Measurements from ENCODE around the gene INMT.

DNA sequence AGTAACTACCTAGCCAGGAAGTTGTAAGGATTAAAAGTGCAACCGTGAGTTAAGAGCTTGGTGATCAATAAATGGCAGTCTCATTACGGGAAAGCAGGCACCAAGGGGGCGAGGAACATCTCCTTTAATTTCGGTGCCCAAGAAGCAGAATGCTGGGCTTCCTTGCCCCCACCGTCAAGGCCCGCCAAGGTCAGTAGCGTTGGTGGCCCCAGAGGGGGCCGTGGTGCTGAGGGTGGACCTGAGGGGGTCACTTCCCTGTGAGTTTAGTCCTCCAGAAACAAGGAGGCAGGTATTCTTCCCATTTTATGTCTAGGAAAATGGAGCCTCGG lies 18.9 kb downstream of the INMT start:
- TF ChIP-seq, protein P1, sequence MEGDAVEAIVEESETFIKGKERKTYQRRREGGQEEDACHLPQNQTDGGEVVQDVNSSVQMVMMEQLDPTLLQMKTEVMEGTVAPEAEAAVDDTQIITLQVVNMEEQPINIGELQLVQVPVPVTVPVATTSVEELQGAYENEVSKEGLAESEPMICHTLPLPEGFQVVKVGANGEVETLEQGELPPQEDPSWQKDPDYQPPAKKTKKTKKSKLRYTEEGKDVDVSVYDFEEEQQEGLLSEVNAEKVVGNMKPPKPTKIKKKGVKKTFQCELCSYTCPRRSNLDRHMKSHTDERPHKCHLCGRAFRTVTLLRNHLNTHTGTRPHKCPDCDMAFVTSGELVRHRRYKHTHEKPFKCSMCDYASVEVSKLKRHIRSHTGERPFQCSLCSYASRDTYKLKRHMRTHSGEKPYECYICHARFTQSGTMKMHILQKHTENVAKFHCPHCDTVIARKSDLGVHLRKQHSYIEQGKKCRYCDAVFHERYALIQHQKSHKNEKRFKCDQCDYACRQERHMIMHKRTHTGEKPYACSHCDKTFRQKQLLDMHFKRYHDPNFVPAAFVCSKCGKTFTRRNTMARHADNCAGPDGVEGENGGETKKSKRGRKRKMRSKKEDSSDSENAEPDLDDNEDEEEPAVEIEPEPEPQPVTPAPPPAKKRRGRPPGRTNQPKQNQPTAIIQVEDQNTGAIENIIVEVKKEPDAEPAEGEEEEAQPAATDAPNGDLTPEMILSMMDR (IDR thresholded peaks at IDR 0.05; ENCODE audit: low read depth, low read length, missing input control) = no peak
- TF ChIP-seq EGR1 (IDR thresholded peaks at IDR 0.05; ENCODE audit: low read depth in 2 of 2) (no peak), TAF1 (conservative IDR thresholded peaks at IDR 0.05) (no peak), FOXA1 (IDR thresholded peaks at IDR 0.05) (no peak), RXRA (IDR thresholded peaks at IDR 0.05) (no peak), SP1 (IDR thresholded peaks at IDR 0.05) (no peak), JUND (IDR thresholded peaks at IDR 0.05) (no peak), RAD21 (IDR thresholded peaks at IDR 0.05) (no peak)
- TF ChIP-seq, protein P2, sequence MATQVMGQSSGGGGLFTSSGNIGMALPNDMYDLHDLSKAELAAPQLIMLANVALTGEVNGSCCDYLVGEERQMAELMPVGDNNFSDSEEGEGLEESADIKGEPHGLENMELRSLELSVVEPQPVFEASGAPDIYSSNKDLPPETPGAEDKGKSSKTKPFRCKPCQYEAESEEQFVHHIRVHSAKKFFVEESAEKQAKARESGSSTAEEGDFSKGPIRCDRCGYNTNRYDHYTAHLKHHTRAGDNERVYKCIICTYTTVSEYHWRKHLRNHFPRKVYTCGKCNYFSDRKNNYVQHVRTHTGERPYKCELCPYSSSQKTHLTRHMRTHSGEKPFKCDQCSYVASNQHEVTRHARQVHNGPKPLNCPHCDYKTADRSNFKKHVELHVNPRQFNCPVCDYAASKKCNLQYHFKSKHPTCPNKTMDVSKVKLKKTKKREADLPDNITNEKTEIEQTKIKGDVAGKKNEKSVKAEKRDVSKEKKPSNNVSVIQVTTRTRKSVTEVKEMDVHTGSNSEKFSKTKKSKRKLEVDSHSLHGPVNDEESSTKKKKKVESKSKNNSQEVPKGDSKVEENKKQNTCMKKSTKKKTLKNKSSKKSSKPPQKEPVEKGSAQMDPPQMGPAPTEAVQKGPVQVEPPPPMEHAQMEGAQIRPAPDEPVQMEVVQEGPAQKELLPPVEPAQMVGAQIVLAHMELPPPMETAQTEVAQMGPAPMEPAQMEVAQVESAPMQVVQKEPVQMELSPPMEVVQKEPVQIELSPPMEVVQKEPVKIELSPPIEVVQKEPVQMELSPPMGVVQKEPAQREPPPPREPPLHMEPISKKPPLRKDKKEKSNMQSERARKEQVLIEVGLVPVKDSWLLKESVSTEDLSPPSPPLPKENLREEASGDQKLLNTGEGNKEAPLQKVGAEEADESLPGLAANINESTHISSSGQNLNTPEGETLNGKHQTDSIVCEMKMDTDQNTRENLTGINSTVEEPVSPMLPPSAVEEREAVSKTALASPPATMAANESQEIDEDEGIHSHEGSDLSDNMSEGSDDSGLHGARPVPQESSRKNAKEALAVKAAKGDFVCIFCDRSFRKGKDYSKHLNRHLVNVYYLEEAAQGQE (IDR thresholded peaks at IDR 0.05) = no peak
- TF ChIP-seq, protein P3, sequence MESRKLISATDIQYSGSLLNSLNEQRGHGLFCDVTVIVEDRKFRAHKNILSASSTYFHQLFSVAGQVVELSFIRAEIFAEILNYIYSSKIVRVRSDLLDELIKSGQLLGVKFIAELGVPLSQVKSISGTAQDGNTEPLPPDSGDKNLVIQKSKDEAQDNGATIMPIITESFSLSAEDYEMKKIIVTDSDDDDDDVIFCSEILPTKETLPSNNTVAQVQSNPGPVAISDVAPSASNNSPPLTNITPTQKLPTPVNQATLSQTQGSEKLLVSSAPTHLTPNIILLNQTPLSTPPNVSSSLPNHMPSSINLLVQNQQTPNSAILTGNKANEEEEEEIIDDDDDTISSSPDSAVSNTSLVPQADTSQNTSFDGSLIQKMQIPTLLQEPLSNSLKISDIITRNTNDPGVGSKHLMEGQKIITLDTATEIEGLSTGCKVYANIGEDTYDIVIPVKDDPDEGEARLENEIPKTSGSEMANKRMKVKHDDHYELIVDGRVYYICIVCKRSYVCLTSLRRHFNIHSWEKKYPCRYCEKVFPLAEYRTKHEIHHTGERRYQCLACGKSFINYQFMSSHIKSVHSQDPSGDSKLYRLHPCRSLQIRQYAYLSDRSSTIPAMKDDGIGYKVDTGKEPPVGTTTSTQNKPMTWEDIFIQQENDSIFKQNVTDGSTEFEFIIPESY (IDR thresholded peaks at IDR 0.05) = no peak
- TF ChIP-seq, protein P4, sequence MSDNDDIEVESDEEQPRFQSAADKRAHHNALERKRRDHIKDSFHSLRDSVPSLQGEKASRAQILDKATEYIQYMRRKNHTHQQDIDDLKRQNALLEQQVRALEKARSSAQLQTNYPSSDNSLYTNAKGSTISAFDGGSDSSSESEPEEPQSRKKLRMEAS (IDR thresholded peaks at IDR 0.05) = no peak
